MG63 (cell line): ENCODE measurements around the gene DUSP2. TPM values are rescaled to one million over a fixed set of nuclear protein-coding genes. Genes with fewer than 3 reads are reported as not detected.

Experiments used
- DNase-seq: peaks from one replicate; pipeline ENCODE4 v3.0.0-alpha.2; 2020
- H3K27me3 ChIP-seq: fragments of 250-450 bp; sonication (Bioruptor Pico); 2 replicates; pipeline ENCODE4 v1.5.1; 2020; ENCODE audit warnings: mild to moderate bottlenecking, moderate library complexity
- H3K36me3 ChIP-seq: fragments of 250-450 bp; sonication (Bioruptor Pico); 2 replicates; pipeline ENCODE4 v1.5.1; 2020; ENCODE audit warnings: mild to moderate bottlenecking, moderate library complexity
- H3K4me3 ChIP-seq: fragments of 250-450 bp; sonication (Bioruptor Pico); 2 replicates; pipeline ENCODE4 v1.5.1; 2020; ENCODE audit warnings: mild to moderate bottlenecking, moderate library complexity
- H3K9me3 ChIP-seq: fragments of 250-450 bp; sonication (Bioruptor Pico); 2 replicates; pipeline ENCODE4 v1.5.1; 2020; ENCODE audit warnings: mild to moderate bottlenecking, moderate library complexity
- total RNA-seq: library from RNA; depleted of rRNA; stranded (reverse); fragments of >200 nt; shearing (Covaris generic); gene quantifications from 2 replicates; pipeline ENCODE4 v1.2.3, GENCODE V29; 2014; ENCODE audit warnings: low replicate concordance

The DUSP2 gene
- total RNA-seq, 1 experiment from 2014 or later = 8.7 TPM

DNA sequence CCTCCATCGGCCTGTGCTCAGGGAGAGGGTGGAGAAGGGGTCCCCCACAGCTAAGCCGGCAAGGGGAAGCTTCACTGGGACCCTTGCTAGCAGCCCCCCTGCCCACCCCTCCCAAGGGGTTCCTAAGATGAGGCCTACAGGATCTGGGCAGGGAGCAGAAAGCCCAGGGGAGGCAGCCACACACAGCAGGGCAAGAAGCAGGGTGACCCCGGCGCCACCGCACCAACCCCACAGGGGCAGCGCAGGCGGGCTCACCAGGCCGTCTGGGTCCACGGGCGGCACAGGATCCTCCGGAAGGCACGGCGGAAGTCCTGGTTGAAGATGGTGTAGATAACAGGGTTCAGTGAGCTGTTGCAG is 30.7 kb downstream of the DUSP2 start:
- H3K4me3 ChIP-seq = no peak overlapping the region
- no peaks in the 10 kb centered on the region for H3K27me3 ChIP-seq
- DNase-seq = no peak
- H3K9me3 ChIP-seq = no peaks in the 10 kb centered on the region
- no peaks in the 10 kb centered on the region for H3K36me3 ChIP-seq

DNA sequence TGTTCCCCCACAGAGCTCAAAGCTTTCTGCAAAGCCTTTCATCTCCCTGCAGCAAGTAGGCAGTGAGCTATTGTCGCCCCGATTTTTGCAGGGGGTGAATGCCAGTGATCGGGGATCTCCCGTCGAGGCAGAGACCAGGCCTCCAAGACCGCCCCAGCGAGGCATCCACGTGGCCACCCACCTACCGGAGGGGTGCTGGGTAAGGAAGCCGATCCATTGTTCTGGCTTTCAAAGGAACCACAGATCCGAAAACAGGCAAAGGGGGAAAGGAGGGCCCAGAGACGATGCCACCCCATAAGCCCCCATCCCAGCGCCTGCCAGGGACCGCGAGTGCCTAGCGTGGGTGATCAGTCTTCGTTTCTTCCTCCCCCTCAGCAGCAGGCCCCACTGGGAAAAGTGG is 31.3 kb downstream of the DUSP2 start:
- H3K9me3 ChIP-seq = no peaks in the 10 kb centered on the region
- no peaks in the 10 kb centered on the region for H3K27me3 ChIP-seq

DNA sequence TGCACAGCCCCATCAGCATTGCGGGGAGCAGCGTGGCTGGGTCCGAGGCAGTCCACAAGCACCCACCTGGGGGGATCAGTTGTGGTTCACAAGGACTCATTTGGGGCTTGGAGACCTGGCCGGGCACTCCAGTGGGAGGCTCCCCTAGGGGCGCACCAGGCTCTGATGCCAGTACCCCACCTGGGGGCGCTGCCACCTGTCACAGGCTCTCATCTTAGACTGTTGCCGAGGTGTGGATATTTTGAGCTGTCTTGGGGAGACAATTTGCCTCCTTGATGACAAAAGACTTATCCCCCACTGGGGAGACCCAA is 31.9 kb downstream of the DUSP2 start:
- no peaks in the 10 kb centered on the region for H3K9me3 ChIP-seq
- H3K27me3 ChIP-seq = no peaks in the 10 kb centered on the region
- no peak for DNase-seq
- no peak overlapping the region for H3K4me3 ChIP-seq
- no peaks in the 10 kb centered on the region for H3K36me3 ChIP-seq

More for the DNA sequence above, 31.3 kb downstream of the DUSP2 start:
- H3K36me3 ChIP-seq = no peaks in the 10 kb centered on the region
- no peak overlapping the region for H3K4me3 ChIP-seq
- no peak for DNase-seq

DNA sequence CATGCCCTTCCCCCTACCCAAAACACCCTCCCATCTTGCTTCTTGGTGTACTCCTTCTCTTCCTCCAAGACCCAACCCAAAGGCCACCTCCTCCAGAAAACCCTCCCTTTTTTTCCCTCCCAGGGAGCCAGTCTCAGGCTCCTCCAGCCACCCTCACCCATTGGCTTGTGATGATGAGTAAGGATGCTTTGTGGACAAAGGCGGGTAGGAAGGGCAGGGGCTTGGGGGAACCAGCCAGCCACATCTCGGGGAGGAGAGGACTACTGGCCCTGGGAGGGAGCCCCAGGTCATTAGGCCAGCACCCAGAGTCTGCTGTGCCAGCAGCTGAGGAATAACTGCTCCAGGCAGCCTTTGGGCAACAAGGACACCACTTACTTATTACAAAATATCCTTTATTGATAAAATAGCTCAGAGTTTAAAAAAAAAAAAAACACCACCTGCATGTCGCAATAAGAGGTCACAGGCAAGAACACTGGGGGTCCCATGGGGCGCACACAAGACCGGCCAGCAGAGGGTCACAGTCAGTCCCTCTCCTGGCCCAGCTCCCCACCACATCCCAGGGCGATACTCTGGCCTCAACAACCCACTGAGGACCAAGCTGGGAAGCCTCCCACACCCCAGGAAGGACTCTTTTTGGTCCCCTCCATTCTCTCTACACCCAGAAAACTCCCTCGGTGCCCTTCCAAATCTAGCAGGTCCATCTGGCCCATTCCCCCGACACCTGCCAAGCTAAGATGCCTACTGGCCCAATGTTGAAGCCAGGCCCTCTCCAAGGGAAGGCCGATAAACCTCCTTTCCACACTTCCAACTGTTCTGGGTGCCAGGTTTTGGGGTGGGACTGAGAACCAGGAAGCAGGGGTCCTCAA is 32.5 kb downstream of the DUSP2 start:
- no peaks in the 10 kb centered on the region for H3K27me3 ChIP-seq
- no peak overlapping the region for H3K4me3 ChIP-seq
- H3K36me3 ChIP-seq = no peaks in the 10 kb centered on the region
- no peak for DNase-seq
- H3K9me3 ChIP-seq = no peaks in the 10 kb centered on the region

DNA sequence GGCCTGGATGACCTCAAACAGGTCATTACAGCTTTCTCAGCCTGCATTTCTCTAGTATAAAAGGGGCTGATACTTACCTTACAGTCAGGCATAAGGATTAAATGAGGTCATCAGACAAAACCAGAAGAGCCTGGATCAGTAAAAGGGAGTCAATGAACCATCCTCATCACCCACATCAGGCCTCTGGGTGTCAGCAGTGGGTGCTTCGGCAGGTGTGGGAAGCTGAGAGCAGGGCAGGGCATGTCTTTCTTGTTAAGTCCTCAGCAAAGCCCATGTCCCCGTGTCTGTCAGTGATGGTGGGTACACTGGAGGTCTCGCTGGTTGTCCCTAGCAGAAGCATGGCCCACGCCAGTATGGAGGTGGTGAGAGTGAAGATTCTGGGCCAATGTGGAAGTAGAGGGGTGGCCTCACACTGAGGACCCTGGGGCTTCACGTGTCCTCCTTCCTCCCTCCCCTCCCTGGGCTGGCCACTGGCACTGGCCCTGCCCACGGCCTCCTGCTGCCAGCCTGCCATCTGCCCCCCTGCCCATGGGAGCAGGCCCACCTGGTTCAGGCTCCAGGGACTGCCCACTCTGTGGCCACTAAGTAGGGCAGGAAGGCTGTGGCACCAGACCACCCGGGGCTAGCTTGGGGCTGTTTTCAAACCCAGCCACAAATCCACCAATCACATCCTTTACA is 33.3 kb downstream of the DUSP2 start:
- no peaks in the 10 kb centered on the region for H3K27me3 ChIP-seq

DNA sequence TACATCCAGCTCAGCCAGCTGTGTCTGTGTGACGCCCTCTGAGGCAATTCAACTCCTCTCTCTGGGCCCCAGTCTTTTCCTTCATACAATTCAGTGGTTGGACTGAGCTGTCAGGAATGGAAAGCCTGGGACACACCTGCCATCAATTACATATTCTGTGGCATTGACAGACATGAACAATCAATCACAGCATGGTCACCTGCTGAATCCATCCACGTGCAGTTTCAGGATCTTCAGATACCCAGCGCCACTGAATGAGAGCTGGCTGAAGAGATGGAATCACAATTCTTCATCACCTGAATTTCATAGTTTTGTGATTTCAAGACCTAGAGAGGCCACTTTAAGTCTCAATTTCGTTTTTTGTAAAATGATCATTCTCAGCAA is 34.0 kb downstream of the DUSP2 start:
- no peaks in the 10 kb centered on the region for H3K9me3 ChIP-seq
- no peaks in the 10 kb centered on the region for H3K27me3 ChIP-seq
- no peak overlapping the region for H3K4me3 ChIP-seq
- DNase-seq = no peak
- H3K36me3 ChIP-seq = no peaks in the 10 kb centered on the region

More for the DNA sequence above, 33.3 kb downstream of the DUSP2 start:
- no peak overlapping the region for H3K4me3 ChIP-seq
- DNase-seq = no peak
- no peaks in the 10 kb centered on the region for H3K9me3 ChIP-seq
- H3K36me3 ChIP-seq = no peaks in the 10 kb centered on the region

DNA sequence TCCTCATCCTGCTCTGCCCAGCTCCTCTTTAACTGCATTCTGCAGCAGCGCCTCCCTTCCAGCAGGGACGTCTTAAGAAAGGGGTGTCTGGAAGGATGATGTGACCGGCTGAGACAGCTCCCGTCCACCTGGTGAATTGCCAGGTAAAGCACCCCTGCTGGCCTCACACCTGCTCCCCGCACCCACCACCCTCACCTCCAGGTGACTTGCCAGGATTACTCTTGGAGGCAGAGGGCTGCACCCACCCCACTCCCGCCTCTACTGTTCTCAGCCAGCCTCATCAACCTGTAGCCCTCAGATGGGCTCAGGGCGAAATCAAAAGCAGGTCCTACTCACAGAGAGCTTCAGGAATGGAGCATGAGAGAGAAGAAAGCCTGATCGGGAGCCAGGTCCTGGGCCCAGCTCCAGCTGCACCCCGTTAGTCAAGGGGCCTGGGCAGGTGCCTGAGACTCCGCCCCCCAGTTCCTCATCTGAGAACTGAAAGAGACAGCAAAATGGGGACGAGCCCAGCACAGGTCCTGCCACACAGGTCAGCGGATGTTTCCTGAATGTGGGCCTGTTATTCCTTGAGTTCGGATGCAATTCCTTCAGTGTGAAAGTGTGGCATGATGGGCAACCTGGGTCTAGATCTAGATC is 34.5 kb downstream of the DUSP2 start:
- Histone ChIP-seq H3K4me3 (no peak overlapping the region), H3K9me3 (no peaks in the 10 kb centered on the region), H3K27me3 (no peaks in the 10 kb centered on the region), H3K36me3 (no peaks in the 10 kb centered on the region)
- DNase-seq = no peak

DNA sequence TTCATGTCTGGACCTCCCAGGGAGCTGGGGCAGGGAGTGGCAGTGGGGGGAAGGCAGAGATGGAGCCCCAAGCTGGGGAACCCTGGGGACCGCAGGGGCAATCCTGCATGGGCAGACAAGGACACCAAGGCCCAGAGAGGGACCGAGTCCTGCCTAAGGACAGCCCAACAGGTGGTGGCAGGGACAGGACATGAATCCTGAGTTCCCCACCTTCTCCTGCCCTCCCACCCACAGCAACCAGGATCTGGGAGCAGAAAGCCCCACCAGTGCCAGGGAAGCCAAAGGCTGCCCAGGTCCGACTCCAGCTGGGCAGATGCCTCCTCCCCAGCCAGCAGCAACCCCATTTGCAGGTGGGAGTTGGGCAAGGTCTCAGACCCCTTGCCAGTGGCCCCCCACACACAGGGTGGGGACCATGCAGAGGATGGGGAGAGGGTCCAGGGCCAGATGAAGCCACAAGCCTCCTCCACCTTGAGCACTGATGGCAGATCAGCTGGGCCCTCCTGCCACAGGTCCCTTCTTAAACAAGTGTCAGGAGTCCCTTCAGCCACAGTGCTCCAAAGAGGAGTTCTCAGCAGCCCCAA is 35.2 kb downstream of the DUSP2 start:
- no peaks in the 10 kb centered on the region for H3K27me3 ChIP-seq
- peaks cover 2% of the 10 kb centered on the region; the same call in 1 of the 2 replicates for H3K9me3 ChIP-seq
- no peaks in the 10 kb centered on the region for H3K36me3 ChIP-seq
- no peak for DNase-seq
- no peak overlapping the region for H3K4me3 ChIP-seq

DNA sequence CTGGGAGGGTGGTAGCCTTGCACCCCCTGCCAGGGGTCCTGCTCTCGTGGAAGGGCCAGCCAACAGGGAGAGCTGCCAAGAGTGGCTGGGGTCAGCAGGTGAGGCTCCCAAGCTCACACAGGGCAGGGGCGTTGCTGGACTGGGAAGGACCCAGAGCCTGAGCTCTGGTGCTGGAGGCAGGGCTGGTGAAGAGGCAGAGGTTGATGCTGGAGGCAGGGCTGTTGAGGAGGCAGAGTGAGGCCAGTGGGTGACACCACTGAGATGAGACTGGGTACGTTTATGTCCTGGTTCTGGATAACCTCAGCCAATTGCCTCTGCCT is 35.9 kb downstream of the DUSP2 start:
- Histone ChIP-seq H3K9me3 (peaks cover 2% of the 10 kb centered on the region; the same call in 1 of the 2 replicates), H3K36me3 (no peaks in the 10 kb centered on the region), H3K27me3 (no peaks in the 10 kb centered on the region), H3K4me3 (no peak overlapping the region)
- no peak for DNase-seq

DNA sequence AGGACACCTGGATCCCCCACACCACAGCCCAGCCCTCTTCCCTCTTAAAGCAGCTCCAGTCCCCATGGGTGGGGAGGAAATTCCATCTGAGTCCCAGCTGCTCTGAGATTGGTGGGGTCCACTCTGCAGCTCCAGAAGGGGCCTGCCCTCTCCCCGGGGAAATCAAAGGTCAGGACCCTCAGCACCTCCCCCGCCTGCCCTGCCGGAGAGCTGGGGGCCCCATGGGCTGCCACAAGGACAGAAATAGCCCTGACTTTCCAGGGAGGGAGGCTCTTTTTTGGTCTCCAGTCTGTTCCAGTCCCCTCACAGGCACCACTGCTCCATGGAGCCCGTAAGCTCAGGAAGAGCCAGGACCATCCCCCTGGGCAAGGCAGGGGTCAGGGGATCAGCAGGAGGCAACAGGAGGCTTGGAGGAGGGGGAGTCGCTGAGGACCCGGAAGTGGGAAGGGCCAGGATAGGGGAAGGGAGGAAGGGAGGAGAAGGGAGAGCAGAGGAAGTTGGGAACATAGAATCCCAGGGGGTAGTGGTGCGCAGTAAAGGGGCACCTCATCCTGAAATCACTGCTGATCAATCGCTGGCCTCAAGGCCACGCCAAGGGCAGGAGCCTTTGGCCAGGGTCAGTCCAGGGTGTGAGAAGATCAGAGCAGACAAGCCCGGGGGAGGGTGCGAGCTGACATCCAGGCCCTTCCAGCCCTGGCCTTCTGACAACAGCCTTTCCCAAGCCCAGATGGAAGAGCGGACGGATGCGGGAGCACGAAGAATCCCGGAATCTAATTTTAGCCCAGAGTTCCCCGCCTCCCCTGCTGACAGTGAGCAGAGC is 36.5 kb downstream of the DUSP2 start:
- Histone ChIP-seq H3K36me3 (no peaks in the 10 kb centered on the region), H3K9me3 (peaks cover 2% of the 10 kb centered on the region; the same call in 1 of the 2 replicates), H3K4me3 (no peak overlapping the region), H3K27me3 (no peaks in the 10 kb centered on the region)
- DNase-seq = no peak

DNA sequence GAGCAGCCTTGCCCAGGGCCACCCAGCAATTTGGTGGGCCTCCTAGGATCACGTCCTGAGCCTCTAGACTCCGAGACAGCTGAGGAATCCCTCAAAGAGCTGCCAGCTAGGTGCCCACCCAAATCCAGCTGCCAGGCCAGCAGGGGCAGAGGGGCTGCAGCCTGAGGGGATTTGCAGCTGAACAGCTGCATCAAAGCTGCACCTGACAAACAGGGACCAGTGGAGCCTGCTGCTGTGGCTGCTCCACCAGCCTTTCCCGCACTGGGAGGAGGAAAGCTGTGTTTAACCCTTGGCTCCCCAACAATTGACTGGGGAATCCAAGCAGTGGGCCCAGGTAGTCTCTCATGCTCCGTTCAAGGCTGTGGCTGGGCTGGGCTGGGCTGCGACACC is 37.1 kb downstream of the DUSP2 start:
- H3K9me3 ChIP-seq = peaks cover 2% of the 10 kb centered on the region; the same call in 1 of the 2 replicates
- DNase-seq = no peak
- no peaks in the 10 kb centered on the region for H3K36me3 ChIP-seq
- H3K4me3 ChIP-seq = no peak overlapping the region
- no peaks in the 10 kb centered on the region for H3K27me3 ChIP-seq

DNA sequence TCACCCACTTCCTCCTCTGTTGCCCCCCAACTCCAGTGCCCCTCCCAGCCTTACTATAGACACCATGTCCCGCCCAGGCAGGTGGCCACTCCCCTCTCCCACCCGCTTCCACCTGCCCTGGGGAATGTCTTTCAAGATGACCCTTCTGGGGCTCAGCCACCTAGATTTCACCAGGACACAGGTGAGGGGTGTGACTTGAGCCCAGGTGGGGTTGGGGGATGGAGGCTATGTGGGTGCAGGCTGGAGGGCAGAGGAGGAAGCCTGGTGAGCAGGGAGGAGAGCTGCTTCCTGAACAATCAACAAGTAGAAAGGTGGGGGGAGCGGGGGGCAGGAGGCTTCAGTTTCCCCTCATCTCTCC is 37.6 kb downstream of the DUSP2 start:
- Histone ChIP-seq H3K4me3 (no peak overlapping the region), H3K36me3 (no peaks in the 10 kb centered on the region), H3K9me3 (peaks cover 2% of the 10 kb centered on the region; the same call in 1 of the 2 replicates), H3K27me3 (no peaks in the 10 kb centered on the region)
- DNase-seq = no peak

DNA sequence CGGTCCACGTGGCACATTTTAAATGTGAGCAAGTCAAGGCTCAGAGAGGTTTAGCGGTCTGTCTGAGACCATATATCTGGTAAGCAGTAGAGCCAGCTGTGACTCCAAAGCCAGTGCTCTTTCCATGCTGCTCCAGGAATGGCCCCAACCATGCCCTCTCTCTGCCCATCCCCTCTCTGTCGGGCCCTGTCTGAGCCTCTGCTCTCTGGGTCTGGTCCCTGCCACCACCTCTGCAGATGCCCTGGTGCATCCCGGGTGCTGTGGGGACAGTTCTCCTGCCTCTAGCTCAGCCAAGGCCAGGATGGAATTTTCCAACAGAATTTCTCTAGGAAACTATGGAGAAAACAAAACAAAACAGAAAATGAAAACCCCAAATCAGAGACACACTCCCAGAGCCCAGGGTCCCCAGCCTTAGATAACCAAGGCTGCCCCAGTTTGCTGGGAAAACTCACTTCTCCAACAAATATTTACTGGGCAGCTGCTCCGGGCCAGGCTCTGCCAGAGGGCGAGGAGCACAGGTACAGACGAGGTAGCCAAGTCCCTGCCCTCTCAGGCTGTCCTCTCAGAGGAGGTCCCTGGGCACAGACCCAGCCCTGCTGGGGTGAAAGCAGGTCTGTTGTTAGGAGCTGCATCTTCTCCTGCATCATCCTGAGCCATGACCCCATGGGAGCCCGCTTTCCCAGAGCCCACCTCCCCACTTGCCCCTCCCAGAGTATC is 38.1 kb downstream of the DUSP2 start:
- no peak for DNase-seq
- Histone ChIP-seq H3K27me3 (no peaks in the 10 kb centered on the region), H3K4me3 (no peak overlapping the region), H3K9me3 (peaks cover 2% of the 10 kb centered on the region; the same call in 1 of the 2 replicates), H3K36me3 (no peaks in the 10 kb centered on the region)

DNA sequence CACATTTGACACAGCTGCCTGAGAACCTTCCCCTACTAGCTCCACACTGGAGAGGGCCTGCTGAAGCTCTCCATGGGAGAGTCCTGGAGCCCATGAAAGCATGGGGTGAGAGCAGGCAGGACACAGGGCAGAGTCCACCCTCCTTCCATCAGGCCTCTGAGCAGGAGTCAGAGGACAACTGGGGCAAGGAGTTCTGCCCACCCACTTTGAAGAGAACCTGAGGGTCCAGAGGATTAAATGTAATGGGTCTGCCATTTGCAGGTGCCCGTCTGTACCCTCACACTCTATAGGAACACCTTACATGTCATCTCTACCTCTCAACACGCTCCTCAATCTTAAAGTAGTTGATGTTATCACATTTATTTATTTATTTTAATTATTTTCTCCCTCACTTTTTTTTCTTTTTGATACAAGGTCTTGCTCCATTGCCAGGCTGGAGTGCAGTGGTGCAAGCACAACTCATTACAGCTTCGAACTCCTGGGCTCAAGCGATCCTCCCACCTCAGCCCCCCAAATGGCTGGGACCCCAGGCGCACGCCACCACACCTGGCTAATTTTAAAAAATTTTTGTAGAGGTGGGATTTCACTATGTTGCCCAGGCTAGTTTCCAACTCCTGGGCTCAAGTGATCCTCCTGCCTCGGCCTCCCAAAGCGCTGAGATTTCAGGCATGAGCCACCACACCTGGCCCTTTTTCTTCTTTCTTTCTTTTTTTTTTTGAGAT is 39.1 kb downstream of the DUSP2 start:
- Histone ChIP-seq H3K36me3 (no peaks in the 10 kb centered on the region), H3K9me3 (peaks cover 2% of the 10 kb centered on the region; the same call in 1 of the 2 replicates), H3K4me3 (no peak overlapping the region), H3K27me3 (no peaks in the 10 kb centered on the region)
- DNase-seq = no peak

DNA sequence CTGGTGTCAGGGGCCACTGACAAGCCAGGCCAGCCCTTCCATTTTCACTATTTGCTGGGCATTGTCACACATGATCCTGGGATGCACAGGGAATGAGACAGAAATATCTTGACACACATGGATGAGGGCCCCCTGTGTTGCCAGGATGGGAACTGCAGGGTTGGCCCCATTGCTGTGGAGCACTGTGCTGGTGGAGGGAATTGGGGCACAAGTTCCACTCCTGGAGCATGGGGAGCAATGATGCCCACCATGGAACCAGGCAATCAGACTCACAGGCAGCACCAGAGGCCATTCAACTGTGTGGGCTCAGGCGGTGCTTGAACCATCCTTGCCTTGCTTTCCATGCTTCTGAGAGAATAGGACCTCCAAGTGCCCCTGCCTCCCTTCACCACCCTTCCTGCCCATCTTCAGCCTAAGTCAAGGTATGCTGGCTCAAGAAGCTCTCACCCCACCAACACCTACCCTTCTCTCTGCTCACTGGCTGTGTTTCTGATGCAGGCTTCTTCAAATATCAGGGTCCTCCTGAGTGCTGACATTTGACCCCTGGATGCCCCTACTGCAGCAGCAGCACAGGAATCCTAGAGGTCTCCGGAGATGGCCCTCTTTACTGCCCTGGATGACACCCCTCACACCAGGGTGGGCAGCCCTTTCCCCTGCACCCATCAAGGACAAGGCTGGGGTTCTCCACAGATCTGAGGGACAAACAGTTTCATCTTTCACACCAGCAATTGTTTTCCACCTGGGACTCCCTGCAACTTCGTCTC is 39.9 kb downstream of the DUSP2 start:
- DNase-seq = no peak
- peaks cover 2% of the 10 kb centered on the region; the same call in 1 of the 2 replicates for H3K9me3 ChIP-seq
- no peaks in the 10 kb centered on the region for H3K27me3 ChIP-seq
- H3K4me3 ChIP-seq = no peak overlapping the region
- H3K36me3 ChIP-seq = no peaks in the 10 kb centered on the region
